Epithelial cell of prostate (primary cell): ENCODE data around the gene CIB4.

ENCODE experiments used
- DNase-seq: peaks from one replicate; pipeline ENCODE4 v3.0.0-alpha.2; 2011; ENCODE audit warnings: low read depth, low spot score
- H3K27ac ChIP-seq: fragments of 450-650 bp; 2 replicates; pipeline ENCODE4 v1.5.1; 2017; ENCODE audit warnings: mild to moderate bottlenecking

CIB4 gene

DNA sequence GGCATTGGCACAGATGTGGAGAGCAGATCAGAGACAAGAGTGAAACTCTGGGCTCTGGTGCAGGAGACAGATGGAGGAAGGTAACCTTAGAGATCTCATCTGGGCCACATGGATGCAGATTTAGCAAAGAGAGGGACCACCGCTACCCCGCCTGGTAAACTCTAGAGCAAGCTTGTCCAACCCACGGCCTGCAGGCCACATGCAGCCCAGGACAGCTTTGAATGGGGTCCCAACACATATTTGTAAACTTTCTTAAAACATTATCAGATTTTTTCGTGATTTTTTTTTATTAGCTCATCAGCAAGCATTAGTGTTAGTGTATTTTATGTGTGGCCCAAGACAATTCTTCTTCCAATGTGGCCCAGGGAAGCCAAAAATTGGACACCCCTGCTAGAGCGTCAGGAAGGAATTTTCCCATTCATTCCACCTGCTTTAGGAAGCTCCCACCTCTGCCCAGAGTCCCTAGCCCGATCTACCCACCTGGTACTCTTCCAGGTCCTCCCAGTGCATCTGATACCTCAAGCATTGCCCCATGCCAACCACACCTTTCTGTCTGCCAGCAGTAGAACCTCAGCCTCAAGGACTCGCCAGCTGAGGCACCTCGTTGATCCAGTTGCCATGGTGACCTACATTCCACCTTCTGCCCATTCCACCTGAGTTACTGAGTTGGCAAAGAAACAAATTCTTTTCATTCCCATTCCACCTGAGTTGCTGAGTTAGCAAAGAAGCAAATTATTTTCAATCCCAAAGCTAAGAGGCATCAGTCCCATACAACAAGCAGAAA is at the start of gene CIB4:
CIB4 (minus strand) TSS at position 586 of the 784 bp plus-strand sequence; CDS start at position 534, 52 bp downstream.
- no peak within 1 kb of the TSS for H3K27ac ChIP-seq
- peak; percentile 43 for DNase-seq

DNA sequence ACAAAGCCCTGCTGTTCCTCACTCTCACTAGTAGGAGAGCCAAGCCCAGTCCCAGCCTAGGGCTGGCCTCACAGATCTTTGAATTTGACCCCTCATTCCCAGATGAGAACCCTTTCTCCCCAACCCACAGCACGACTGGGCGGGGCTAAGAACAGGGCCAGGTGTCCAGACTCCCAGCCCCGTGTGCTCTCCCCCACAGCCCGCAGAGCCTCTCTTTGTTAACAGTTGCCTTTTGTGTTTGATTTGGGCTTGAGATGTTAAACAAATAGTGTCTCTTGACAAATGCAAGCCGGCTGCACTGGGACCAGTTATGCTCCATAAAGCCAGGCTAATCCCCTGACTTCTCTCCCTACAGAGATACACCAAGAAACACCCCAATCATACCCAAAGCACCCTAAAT is 46.6 kb upstream of the CIB4 start:
- DNase-seq, result no peak
- no peak overlapping the region for H3K27ac ChIP-seq

DNA sequence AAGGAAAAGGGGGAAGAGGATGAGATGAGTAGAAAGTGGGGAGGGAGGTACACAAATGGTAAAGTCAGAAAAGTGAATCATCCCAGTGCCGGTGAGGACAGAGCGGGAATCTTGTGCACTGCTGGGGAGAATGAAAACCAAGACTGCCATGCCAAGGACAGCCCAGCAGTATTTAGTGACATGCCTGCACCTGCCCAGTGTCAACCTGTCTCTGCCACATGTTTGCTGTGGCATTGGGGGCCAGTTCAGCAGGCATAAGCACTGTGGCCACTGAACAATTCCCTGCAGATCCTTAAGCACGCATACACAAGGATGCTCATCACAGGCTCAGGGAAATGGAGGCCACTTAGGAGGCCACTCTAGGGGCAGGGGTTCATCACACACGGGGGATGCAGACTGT is 46.2 kb upstream of the CIB4 start:
- no peak for DNase-seq
- H3K27ac ChIP-seq, result no peak overlapping the region

DNA sequence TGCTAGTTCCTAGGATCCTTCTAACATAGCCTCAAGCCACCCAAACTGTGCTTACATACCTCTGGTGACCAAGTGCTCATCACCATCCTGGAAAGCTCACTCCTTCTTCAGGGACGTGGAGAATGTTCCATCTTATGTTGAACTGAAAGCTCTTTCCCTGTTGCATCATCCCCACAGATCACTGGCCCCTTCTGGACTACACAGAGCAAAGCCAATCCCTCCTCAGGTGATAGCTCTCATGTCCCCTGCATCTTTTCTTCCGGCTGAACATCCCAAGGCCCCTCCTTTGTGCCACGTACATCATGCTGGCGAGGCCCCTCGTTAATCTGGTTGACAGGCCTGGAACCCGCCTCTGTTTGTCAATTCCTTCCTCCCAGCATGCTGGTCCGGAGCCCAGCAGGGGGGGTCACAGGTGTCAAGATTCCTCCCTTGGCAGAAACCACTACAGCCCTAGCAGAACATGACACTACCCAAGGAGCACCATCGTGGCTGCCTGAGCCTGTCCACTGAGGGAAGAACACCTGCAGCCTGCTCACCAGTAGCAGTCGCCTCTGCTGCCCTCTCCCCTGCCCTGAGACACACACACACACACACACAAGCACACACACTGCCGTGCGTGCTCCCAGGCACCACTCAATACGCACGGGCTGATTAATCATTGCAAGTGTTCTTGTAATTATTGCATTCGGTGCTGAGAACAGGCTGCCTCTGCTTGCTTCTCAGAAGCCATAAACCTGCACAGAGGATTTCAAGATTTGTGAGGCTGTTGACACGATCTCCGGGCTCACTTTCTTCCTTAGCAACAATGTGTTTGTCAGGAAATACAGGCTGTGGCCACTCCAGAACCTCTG is 45.0 kb upstream of the CIB4 start:
- DNase-seq, result no peak

DNA sequence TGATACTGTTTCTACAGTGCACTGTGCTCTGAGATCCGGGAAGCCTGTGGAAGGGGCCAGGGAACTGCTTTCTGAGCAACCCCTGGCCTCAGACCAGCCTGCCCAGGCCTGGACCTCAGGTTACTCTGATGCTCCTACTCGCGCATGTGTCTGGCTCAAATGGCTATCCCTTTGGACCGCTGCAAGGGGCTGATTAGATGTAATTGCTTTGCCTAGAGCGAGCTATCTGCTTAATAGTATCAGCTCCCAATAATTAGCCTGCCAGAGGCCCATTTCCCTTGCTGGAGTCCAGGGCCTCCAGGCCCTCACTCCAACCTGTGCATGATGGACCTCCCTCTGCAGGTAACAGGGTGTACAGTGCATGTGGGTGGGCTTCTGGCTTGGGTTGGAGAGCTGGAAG is 44.2 kb upstream of the CIB4 start:
- no peak overlapping the region for H3K27ac ChIP-seq

More for the DNA sequence above, 45.0 kb upstream of the CIB4 start:
- H3K27ac ChIP-seq, result no peak overlapping the region

DNA sequence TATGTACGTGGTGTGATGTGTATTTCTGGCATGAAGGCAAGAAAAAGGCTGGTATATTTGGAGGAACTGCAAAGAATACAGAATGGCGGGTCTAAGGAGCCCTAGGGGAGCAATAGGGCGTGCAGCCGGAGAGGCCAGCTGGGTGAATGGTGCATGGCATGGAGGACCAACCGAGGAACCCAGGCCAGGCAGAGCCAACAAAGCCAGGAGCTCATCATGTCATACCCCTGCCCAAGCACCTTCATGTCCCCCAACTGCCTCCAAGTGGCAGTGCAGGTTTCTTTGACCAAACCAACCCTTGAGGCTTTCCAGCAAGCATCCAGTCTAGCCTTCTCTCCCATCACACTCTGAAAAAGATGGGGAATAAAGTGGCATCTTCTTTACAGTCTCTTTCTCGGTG is 42.4 kb upstream of the CIB4 start:
- no peak overlapping the region for H3K27ac ChIP-seq
- no peak for DNase-seq

More for the DNA sequence above, 44.2 kb upstream of the CIB4 start:
- no peak for DNase-seq

DNA sequence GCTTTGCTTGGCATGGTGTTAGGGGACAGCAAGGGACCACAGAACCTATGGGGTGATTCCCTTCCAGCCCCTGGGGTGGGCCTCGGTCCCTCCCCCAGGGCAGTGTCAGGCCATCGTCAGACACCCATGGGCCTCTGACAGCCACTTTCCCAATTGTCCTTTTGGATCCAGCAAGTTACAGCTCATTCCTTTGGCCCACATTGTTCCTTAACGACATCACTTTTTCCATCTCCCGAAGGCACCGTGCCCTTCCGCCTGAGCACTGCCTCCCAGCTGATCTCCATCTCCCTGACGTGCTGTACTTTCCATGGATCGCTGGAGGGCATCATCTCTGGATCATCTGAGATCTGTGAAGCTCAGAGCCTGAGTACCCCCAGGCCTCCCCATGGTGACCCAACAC is 41.0 kb upstream of the CIB4 start:
- H3K27ac ChIP-seq, result no peak overlapping the region
- DNase-seq, result no peak

DNA sequence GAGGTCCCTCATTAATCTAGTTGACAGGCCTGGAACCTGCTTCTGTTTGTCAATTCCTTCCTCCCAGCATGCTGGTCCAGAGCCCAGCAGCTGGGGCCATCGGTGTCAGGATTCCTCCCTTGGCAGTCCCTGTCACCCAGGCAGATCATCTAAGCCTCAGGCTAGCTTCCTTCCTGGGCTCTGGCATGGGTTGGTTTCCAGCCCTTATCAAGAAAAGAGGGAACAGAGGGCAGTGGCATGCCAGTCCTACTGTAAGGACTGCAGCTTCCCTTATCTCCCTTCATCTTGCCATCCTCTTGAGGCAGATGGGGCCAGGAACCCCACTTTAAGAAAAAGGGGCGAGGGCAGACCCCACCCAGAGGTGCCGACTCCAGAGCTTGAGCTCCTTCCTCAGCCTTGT is 40.5 kb upstream of the CIB4 start:
- H3K27ac ChIP-seq, result no peak overlapping the region
- DNase-seq, result no peak

DNA sequence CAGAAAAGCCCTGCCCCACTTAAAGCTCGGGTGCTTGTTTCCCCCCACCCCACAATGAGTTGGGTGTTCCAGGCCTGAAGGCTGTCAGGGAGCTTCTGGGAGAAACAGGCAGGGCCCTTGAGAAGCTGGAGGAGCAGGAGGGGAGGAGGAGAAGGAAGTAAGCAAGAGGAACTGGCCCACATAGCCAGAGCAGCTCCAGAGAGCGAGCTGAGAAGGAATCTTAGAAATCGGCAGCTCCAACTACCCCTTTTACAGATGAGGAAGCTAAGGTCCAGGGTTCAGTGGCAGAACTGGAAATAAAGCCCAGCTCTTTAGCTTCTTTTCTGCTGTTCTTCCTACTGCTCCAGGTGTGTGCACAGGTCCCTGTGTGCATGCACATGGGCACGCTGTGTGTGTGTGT is 38.7 kb upstream of the CIB4 start:
- DNase-seq, result no peak
- no peak overlapping the region for H3K27ac ChIP-seq

DNA sequence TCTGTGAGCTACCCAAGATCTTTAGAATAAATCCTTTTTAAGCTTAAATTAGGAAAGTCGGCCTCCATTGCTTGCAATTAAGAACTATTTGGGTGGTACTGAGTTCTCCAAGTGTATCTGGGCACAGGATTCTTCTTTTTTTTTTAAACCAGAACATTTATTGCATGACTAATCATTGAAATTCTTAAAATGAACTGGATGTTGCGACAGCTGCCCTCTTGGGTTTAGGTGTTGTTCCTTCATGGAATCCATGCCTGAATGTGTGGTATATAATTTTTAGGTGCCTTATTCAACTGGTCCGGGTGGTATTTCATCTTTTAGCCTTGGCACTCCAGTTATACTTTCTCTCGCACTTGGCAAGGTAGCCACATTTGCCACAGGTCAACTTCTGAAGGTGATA is 36.9 kb upstream of the CIB4 start:
- H3K27ac ChIP-seq, result no peak overlapping the region
- no peak for DNase-seq

DNA sequence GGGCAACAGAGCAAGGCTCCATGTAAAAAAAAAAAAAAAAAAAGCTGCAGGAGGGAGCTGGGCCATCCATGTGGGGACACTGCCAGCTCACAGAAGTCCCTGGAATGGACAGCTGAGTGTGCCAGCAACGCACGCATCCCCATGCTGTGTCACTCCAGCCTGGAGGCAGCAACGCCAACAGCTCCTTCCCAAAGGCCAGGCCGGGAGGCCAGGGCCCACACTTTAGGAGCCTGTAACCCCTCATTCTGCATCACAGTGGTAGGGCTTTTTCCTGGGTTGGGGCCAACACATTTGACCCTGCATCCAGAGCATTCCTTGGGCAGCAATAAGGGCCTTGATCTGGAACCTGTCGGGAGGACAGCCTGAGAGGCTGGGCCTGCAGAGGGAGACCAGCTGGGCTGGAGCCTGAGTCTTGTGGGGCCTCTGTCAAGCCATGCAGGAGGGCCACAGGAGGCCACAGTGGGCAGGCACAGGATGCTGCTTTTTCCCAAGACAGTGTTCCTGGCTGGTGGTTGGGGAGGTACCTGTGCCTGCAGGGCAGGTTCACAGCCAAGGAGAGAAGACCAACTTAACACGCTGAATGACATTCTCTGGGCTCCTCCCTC is 34.6 kb upstream of the CIB4 start:
- no peak for DNase-seq
- no peak overlapping the region for H3K27ac ChIP-seq

DNA sequence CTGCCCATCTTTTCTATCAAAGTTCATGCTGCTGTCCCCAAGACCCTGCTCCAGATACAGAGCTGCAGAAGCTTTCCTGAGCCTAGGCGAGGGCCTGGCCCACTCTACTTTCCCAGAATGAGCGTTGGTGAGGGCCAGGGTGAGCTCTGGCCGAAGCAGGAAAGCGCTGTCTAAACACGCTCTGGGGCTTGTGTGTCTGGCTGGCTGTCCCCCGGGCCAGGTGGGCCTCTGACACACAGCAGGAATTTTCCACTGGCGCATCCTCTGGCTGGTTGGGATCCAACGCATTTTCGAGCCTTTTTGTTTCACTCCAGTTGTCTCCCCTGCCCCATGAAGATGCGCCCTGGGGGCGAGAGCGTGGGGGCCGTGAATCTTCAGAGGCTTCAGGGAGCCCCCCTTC is 33.6 kb upstream of the CIB4 start:
- no peak for DNase-seq
- H3K27ac ChIP-seq, result no peak overlapping the region

DNA sequence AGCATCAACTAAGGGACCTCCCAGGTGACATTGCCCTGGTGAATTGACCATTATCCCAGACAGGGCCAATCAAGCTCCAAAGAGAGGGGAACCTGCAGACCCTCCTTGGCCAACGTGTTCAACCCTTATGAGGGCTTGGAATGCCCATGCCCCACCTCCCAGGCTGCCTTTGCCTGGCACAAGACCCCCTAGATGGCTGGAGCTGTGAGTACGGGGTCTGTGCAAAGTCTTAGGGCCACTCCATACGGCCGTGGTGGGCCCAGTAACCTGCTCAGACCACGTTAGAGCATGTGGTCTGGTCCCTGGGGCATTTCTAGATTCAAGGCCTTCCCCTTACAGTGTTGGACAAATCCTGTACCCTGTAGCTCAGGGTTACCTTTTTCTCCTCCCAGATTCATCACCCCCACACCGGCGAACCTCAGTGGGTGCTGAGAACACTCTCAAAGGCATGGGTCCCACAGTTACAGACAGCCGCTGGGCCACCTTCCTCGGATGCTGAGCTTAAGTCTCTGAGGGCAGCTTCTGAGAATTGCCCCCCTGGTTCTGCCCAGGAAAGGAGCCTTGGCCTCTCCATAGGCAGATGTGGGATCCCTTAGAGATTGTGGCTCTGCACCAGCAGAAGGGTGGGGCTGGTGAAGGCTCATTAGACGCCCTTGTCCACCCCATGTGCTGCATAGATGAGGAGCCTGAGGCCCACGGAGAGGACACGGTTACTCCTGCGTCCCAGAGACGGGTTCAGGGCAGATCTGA is 33.0 kb upstream of the CIB4 start:
- no peak overlapping the region for H3K27ac ChIP-seq
- no peak for DNase-seq

DNA sequence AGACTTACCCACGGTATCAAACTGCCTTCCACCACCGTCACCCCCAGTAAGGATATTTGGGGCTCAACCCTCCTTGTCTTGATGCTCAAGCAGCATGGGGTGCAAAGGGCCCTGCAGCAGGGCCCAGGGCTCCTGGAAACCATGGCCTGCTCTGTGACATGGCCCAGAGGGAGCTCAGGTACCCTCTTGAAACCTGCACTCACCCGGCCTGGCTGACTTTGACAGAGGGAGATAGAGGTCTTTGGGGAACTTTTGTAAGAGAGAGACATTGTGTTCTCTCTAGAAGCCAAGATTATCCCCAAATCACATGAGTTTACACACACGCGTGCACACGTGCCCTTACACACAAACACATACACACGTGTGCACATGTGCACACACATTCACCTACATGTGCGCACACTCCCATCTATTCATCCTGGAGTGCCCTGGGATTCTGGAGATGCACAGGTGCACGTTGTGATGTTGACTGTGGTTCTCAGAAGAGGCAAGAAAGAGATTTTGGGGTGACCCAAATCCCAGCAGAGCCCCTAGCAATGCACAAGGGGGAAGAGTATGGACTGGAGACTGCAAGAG is 31.7 kb upstream of the CIB4 start:
- DNase-seq, result no peak
- H3K27ac ChIP-seq, result no peak overlapping the region

DNA sequence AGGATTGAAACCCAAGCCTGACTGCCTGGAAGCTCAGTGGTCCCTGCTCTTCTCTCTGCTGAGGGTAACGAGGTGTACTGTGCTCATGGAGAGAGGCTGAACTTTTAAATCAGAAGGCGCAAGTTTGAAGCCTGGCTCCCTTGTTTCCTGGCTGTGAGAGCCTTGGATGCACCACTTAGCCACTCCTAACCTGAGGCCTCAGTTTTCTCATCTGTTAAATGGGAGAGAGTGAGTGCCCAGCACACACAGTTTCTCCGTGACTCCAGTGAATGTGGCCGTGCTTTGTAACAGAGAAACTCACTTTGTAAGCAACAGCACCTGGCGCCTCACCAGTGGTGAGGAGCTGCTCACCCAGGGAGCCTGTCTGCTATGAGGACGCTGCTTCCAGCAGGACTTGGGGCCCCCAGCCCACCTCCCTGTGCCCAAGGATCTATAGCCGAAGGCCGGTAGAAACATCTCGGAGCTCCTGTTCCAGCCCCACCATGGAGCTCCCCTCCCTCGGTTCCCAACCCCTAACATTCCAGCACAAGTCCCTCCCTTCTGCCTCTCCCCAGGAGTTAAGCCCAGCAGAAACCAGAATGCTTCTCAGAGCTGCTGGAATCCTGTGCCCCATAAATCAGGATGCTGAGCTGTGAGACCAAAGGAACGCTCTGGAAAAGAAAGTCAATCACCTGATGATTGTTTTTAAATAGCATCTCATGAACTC is 31.1 kb upstream of the CIB4 start:
- no peak overlapping the region for H3K27ac ChIP-seq

DNA sequence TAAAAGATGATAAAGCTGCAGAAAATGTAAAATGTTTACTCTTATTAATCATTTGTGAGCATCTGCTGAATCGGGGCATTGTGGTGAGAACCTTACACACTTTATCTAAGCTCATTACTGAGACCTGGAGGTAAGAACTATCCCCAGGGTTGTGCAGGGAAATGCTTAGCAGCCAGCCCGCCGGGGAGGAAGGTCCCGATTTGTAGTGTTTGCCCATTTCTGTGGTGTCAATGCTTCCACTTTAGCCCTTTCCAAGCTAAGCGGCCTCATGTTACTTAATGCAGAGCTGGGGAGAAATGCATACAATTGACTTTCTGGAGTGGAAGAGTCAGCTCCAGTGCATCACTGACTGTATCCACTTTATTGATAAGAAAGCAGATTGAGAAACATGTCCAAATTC is 30.5 kb upstream of the CIB4 start:
- no peak overlapping the region for H3K27ac ChIP-seq
- no peak for DNase-seq

More for the DNA sequence above, 31.1 kb upstream of the CIB4 start:
- DNase-seq, result no peak

DNA sequence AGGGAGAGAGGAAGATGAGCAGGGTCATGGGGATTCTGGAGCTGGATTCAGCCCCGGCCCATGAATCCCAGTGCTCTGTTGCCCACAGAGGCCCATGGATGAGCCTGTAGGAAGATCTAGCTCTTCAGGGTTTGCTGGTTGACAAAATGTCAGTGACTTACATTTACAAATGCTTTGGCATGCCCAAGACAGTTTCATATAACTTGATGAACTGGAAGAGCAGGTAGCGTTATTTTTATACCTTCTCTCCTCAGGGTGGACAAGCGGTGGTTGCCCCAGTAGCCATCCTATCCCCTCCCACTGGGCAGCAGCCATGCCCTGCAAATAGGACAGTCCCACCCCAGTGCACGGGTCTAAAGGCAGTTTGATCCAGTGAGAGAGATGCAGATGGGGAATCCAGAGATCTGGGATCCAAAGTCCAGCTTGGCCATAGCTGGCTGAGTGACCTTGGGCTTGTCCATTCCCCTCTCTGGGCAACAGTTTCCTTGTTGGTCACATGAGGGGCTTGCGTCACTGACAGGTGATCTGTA is 29.8 kb upstream of the CIB4 start:
- DNase-seq, result no peak
- H3K27ac ChIP-seq, result no peak overlapping the region

DNA sequence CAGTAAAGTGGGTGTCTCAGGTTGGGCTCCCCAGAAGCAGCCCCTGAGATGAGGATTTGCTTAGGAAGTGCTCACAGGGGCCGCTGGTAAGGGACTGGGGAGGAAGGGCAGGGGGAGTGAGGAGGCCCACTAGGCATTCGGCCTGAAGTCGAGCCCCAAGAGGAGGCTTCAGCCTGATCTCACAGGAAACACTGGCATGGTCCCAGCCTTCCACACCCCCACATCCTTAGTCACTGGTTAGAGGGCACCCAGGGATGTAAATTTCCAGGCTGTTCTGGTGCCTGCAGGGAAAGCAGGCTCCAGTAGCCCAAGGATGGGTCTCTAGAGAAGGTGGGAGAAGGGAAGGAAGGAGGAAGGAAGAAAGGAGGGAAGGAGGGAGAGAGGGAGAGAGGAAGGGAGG is 29.0 kb upstream of the CIB4 start:
- DNase-seq, result no peak
- H3K27ac ChIP-seq, result no peak overlapping the region
